ENCODE results near the gene NDUFV1.

- no peak for TF ChIP-seq POLR2A (IDR thresholded peaks at IDR 0.05; ENCODE audit: low read depth, low read length)
- TF ChIP-seq RCOR1 (IDR thresholded peaks at IDR 0.05; ENCODE audit: insufficient replicate concordance, low read length) = no peak
- no peak for TF ChIP-seq CTCF (conservative IDR thresholded peaks at IDR 0.05; ENCODE audit: low read depth, low read length)
- TF ChIP-seq MXI1 (IDR thresholded peaks at IDR 0.05; ENCODE audit: borderline replicate concordance, low read depth, low read length) = no peak
- TF ChIP-seq MAZ (IDR thresholded peaks at IDR 0.05; ENCODE audit: borderline replicate concordance, low read depth, low read length) = no peak
- TF ChIP-seq CEBPB (IDR thresholded peaks at IDR 0.05; ENCODE audit: low read depth, low read length) = no peak
- TF ChIP-seq RAD21 (IDR thresholded peaks at IDR 0.05; ENCODE audit: low read length) = no peak
- no peak for TF ChIP-seq CHD1 (IDR thresholded peaks at IDR 0.05; ENCODE audit: low read depth, low read length)
- TF ChIP-seq FOS (IDR thresholded peaks at IDR 0.05; ENCODE audit: low read depth, low read length) = no peak
Measured at GRCh38 chr11:67601098-67601497, 5.6 kb upstream of the NDUFV1 start.
